Measurements from ENCODE around the gene NR5A2.

- TF ChIP-seq SMC3 (IDR thresholded peaks at IDR 0.05; ENCODE audit: borderline replicate concordance, low read length) = no peak
- no peak for TF ChIP-seq POLR2AphosphoS5 (IDR thresholded peaks at IDR 0.05; ENCODE audit: low read length)
Measured at GRCh38 chr1:200194477-200194876, 167.0 kb downstream of the NR5A2 start.

All from GM12878 (cell line).